ENCODE data around the gene LOXL1.
"Not testable (repeated sequence)": the region's sequence is repeated elsewhere in the genome, so short reads cannot be mapped to it uniquely, and the experiment has no call there.

LOXL1 gene

GRCh38 chr15:73954188-73955145 lies 28.2 kb downstream of the LOXL1 start:
- DNase-seq: no peak

- no peak for DNase-seq
Observed at GRCh38 chr15:73955326-73955725, 29.1 kb downstream of the LOXL1 start.

- DNase-seq: no peak
Observed at GRCh38 chr15:73955861-73956742, 29.8 kb downstream of the LOXL1 start.

GRCh38 chr15:73956743-73957135 lies 30.5 kb downstream of the LOXL1 start:
- peak; percentile 66 for DNase-seq

GRCh38 chr15:73957276-73957675 lies 31.0 kb downstream of the LOXL1 start:
- DNase-seq: no peak

GRCh38 chr15:73957785-73958184 lies 31.5 kb downstream of the LOXL1 start:
- no peak for DNase-seq

- peak; percentile 71 for DNase-seq
Observed at GRCh38 chr15:73959012-73959581, 32.8 kb downstream of the LOXL1 start.

- DNase-seq: no peak
Observed at GRCh38 chr15:73959801-73960200, 33.5 kb downstream of the LOXL1 start.

GRCh38 chr15:73960472-73961070 lies 34.3 kb downstream of the LOXL1 start:
- DNase-seq: not testable (repeated sequence)

GRCh38 chr15:73962433-73962832 lies 36.2 kb downstream of the LOXL1 start:
- no peak for DNase-seq

GRCh38 chr15:73964736-73965093 lies 38.5 kb downstream of the LOXL1 start:
- DNase-seq: peak; percentile 75

GRCh38 chr15:73965094-73965757 lies 39.0 kb downstream of the LOXL1 start:
- no peak for DNase-seq

- DNase-seq: peak; percentile 73
Observed at GRCh38 chr15:73965758-73966113, 39.5 kb downstream of the LOXL1 start.

GRCh38 chr15:73968461-73968860 lies 42.2 kb downstream of the LOXL1 start:
- no peak for DNase-seq

GRCh38 chr15:73969151-73969759 lies 43.0 kb downstream of the LOXL1 start:
- DNase-seq: no peak

- peak; percentile 74 for DNase-seq
Observed at GRCh38 chr15:73972984-73973682, 46.9 kb downstream of the LOXL1 start.

GRCh38 chr15:73973683-73974200 lies 47.5 kb downstream of the LOXL1 start:
- not testable (repeated sequence) for DNase-seq

GRCh38 chr15:73975440-73976125 lies 49.3 kb downstream of the LOXL1 start:
- peak; percentile 92 for DNase-seq

GRCh38 chr15:73978896-73979295 lies 52.6 kb downstream of the LOXL1 start:
- no peak for DNase-seq

- no peak for DNase-seq
Observed at GRCh38 chr15:73979636-73980035, 53.4 kb downstream of the LOXL1 start.
